HG02943 (cell line): Measurements from ENCODE around the gene AACS.
"Not testable (repeated sequence)": the region's sequence is repeated elsewhere in the genome, so short reads cannot be mapped to it uniquely, and the experiment has no call there.

Source experiments
- ATAC-seq: cut with Tn5 transposase; IDR thresholded peaks from one replicate; pipeline ENCODE4 v1.9.1; 2021; ENCODE audit warnings: mild to moderate bottlenecking, low read depth, moderate library complexity; ENCODE audit not compliant: unreplicated experiment

Gene AACS

DNA sequence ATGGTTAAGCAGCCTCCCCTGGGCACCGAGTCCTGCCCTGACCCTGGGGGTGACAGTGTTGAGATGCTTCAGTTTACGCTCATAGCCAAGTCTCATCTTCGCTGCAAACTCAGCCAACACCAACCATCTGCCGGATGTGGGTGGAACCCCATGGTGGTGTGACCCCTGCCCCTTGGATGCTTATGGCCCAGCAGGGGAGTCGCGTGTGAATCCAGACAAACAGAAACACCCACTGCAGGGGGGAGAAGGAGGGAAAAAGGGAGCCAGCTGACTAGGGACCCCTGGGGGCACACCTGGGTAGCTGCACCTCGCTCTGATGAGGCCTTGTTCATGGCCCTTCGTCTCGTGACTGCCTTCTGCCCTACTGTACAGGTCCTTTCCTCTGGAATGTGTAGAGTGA is 23.8 kb downstream of the AACS start:
- ATAC-seq: no peak

DNA sequence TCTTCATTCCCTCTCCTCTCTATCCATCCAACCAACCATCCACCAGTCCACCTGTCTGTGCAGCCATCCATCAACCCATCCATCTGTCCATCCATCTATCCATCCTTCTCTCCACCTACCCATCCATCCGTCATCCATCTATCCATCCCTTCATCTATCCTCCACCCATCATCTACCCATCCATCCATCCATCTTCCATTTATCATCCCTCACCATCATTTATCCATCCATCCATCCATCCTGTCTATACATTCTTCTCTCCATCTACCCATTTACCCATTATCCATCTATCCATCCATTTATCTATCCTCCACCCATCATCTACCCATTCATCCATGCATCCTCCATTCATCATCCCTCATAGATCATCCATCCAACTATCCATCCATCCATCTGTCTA is 24.4 kb downstream of the AACS start:
- ATAC-seq: no peak

DNA sequence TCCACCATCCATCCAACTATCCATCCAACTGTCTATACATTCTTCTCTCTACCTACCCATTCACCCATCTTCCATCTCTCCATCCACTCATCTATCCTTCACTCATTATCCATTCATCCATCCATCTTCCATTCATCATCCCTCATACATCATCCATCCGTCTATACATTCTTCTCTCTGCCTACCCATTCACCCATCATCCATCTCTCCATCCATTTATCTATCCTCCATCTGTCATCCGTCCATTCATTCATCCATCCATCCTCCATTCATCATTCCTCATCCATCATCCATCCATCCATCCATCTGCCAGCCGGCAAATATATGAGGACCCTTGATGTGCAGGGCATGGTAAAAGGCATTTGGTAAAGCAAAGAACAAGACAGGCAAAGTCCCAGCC is 25.2 kb downstream of the AACS start:
- no peak for ATAC-seq

DNA sequence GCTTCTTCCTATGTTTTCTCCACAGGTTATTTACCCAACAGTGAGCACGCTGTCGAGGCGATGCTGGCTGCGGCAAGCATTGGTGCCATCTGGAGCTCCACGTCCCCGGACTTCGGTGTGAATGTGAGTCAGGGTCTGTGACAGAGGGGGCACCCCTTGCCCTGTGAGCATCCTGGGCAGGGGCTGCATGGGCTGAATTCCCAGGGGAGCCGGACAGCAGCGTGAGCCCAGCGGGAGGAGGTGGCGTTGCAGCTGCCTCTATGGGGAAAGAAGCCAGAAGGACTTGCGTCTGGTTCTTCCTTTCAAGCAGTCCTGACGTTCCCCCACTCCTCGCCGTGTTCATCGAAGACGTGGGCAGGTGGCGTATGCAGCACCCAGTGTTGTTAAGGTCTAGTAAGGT is 26.2 kb downstream of the AACS start:
- ATAC-seq: no peak

DNA sequence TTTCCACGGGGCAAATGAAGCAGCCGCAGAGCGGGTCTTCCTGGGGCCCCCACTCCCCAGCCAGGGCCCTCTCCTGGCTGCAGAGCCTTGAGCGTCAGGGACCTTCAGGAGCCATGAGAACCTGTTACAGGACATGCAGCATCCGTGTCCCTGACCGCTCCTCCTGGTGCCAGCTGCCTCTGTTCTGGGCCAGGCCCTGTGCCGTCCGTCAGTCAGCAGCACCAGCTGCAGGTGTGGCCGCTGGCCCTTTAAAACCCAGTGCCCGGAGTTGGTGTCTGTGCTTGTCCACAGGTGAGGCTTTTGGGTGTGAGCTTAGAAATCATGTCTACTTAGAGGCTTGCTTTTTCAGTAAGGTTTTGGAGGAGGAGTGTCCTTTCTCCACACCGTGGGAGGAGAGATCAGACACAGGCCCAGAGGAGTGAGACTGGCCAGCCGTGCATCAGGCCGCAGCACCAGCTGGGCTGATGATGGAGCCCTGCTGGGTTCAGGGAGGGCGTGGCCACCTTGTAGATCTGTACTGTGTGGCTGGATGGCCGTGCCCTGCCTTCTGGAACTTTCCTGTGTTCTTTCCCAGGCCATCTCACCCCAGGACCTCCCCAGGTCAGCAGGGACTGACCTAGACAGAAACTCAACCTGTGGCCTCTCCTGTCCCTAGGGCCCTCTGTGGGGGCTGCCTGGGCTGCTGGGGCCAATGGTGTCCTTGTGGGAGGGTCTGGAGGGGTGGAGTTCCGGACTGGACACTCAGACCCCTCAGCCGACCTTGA is 27.1 kb downstream of the AACS start:
- ATAC-seq: no peak

DNA sequence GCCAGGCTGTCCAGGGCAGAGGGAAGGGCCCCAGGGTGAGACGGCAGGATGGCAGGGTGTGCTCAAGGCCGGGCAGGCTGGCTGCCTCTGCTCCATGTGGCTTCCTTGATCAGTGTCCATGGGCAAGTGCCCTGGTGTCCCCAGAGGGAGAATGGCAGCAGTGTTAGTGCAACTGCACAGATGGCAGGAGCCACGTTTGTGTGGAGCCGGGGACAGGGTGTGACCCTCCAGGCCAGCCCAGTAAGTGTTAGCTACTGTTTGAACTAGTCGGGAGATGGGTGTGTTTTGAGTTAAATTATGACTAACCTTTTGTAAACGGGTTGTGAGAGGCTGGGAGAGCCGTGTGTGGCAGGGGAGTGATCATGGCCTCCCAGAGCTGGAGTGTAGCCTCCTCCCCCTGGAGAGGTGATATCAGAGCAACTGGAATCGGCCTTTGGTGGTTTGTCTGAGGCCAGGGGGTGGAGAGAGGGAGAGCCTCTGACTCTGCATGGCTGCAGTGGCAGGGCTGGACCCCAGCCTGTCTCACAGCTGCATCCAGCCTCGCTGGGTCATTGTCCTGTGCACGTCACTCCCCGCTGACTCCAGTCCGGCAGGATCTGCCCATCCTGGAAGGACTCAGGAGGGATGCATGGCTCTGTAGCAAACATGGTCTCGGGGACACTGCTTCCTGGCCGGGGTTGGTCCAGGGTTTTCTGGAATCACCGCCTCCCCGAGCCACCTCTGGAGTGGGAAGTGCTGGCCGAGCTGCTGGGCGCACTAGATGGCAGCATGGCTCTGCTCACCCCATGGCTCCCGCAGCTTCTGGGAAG is 27.8 kb downstream of the AACS start:
- ATAC-seq: no peak

DNA sequence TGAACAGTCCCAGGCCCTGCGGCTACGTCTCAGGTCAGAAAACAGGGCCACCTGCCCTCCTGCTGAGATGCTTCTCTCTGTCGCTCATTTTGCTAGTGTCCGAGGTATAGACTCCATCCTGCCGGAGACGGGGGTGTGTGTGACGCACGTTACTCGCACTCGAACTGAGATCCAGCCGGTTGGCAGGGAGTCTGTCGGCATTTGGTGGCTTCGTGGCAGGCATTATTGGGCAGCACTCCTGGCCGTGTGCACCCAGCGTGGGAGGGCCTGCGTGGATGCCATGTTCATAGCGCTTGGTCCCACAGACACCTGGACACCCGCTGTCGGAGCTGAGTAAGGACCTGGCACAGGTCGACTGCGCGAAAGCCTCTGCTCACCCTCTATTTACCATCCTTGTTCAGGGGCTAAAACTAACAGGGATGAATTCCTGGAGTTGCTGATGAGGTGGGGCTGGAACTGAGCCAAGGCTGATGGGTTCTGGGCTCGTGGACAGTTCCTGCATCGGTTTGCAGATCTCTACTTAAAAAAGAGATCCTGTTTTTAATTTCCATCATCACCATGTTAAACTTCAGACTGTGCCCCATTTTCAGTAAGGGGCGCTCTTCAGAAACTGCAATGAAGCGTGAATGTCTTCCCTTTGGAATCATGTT is 28.6 kb downstream of the AACS start:
- no peak for ATAC-seq

DNA sequence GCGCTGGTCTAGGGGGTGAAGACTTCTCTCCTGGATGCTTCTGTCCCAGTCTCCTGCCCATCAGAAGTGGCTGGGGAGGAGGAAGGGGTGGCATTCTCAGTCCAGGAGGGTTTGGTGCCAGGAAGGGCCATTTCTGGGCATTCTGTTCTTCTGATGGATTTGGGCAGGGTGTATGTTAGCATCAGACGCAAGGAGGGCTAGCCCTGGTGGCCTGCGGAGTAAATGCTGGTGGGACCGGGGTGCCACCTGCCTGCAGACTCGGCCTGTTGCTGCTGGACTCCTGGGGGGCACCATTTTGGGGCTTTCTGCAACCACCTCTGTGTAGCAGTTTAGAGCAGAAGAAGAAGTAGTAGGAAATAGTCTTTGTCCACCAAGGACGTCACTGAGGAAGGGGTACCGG is 31.7 kb downstream of the AACS start:
- no peak for ATAC-seq

DNA sequence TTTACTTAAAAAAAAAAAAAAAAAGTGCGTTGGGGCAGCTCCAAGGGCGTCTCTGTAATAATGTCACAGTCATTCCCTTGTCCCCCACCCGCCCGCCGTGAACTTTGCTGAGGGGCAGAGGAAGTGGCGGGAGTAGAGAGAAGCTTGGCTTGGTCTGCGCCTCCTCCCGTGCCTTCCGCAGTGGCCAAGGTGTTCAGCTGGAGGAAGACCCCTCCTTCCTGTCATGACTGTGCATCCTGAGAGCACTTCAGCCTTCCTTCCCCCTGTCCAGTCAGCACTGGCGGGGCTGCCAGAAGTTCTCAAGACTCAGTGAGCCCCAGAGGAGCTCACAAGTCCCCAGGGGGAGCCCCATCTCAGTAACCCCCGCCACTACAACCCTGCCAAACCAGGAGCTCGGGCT is 32.2 kb downstream of the AACS start:
- ATAC-seq: no peak

DNA sequence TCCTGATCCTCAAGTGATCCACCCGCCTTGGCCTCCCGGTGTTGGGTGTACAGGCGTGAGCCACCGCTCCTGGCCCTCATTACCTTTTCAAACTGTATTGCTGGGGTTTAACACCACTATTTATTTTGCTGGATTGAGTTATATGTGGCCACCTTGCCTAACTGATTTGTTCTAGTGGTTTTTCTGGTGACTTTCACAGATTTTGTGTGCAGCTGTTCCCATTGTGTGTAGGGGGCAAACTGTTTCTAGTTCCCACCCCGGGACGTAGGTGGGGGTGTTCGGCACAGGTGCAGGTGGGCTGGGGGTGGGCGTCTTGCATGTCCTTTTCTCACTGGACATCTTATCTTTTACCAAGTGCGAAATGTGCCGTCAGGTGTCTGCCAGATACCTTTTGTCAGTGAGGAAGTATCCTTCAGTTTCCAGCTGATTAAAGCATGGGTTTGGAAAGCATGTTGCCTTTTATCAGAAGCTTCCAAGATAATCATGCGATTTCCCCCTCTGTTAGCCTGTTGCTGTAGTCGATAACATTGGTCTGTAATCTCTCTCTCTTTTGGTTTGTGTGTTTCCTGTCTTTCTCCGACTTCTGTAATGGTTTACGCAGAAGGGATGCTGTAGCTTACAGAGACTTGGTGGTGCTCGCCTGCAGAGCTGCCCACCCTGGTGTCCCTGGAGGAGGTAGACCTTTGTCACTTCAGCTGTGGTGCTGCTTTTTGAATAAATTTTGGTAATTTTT is 33.6 kb downstream of the AACS start:
- ATAC-seq: no peak

DNA sequence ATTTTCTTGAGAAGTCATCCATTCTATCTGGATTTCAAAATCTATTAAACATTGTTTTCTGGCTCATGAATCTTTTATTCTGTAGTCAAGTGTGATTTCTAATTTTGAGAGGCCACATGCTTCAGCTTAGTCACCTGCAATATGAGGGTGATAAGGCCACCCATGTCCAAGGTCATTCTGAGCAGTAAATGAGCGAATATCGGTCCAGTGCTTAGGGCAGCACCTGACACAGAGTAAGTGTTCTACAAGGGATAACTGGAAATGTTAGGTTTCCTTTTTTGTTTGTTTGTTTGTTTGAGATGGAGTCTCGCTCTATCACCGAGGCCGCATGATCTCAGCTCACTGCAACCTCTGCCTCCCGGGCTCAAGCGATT is 34.2 kb downstream of the AACS start:
- no peak for ATAC-seq

DNA sequence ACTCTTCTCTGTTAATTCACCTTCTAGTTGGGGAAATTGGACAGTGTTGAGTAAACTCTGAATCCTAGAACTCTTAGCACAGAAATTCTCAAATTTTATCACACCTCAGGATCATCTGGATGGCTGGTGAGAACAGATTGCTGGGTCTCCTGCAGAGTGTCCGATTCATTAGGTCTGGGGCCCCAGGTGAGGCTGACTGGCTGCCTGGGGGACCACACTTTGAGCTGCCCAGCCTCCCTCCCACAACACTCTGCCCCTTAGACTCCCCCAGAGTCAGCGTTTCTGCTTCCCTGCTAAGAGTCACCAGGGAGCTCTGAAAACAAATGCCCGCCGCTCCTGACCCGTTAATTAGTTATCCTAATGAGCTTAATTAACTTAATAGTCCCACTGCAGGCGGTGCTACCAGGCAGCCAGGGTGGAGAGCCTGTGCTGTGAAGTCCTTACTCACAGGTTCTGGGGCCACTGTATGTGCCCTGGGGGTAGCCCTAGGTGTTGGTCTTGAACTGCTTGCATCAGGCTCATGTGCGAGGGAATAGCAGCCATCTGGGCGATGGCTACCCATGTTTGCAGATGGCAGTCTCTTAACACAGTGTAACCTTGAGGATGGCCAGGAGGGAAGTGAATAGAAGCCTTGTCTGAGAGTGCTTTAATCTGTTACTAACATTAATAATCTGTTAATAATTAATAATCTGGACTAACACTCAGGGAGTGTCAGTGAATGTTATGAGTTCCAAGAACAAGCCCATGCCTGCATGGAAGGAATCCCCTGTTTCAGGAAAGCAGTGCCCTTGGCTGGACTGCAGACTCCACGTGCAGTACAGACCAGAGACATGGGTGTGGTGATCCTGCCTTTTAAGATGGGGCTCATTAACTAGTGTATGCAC is 35.6 kb downstream of the AACS start:
- ATAC-seq: no peak

DNA sequence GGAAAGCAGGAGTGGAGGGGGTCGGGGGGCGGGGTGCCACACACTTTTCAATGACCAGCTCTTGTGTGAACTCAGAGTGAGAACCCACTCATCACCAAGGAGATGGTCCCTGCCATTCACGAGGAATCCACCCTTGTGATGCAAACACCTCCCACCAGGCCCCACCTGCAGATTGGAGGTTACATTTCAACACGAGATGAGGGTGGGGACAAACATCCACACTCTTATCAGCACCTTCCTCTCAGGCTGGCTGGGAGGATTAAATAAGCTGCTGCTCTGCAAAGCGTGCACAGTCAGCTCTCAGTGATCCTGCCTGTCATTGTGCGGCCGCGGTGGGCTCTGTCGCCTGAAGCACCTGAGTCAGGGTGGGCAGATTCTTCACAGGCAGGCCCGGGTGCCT is 39.7 kb downstream of the AACS start:
- ATAC-seq: no peak

DNA sequence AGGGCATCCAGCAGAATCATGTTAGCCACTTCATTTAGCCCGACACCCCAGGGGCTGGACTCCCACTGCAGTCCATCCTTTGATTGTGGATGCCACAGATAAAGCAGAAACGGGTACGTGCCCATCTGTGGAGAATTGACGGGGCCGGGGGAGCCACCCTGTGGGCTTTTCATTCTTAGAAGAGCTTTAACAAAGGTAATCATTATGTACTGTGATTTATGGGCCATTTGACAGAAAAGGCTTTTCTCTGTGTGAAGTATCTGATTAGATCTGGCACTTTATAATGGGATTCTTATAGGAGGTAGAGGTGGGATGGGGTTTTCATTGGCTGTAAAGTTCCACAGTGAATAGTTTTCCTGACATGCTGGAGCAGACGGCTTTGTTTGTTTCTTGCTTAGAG is 40.4 kb downstream of the AACS start:
- ATAC-seq: no peak

DNA sequence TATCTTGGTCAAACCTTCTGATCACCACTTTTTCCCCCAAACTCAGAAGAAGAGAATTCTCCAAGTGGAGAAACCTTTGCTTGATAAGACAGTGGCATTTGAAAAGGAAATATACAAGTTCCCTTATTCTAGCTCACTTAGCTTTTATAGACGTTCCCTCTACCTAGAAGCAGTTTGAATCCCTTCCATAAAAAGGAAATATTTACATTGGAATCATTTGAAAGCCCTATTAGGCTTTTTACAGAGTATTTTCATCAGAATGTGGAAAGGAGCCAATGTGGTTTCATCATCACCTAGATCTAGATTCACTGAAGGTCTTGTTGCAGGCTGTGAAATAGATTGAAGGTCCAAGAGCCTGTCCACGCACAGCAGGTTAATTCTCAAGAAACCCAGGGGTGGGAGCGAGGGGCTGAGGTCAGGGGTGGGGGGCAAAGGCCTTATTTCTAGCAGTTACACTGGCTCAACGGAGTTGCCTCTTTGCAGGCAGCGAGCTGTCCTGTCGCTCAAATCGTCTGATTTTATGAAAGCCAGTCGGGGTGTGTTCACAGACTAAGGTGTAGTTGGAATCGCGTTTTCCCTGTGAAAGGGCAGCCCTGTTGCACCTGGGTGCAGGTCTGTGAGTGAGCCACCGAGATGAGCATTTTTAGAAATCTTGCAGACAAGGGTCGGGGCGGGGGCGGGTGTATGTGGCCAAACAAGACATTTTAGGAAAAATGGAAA is 45.6 kb downstream of the AACS start:
- no peak for ATAC-seq

DNA sequence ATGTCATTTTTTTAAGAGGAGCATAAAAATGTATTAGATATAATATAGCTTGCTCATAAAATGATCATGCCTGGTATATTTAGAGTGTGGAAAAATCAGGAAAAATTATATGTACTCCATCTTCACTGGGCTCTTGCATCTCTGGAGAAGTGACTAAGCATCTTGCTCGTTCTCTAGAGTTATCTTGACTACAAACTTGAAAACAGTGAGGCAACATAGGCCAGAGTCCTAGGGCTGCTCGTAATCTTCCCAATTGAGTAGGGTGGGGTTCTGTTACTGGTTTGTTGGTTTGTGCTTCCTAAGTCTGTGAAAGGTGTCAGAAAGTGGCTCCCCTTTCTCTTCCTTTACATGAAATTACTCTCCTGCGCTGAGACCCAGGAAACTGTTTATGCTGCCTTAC is 46.2 kb downstream of the AACS start:
- ATAC-seq: no peak

DNA sequence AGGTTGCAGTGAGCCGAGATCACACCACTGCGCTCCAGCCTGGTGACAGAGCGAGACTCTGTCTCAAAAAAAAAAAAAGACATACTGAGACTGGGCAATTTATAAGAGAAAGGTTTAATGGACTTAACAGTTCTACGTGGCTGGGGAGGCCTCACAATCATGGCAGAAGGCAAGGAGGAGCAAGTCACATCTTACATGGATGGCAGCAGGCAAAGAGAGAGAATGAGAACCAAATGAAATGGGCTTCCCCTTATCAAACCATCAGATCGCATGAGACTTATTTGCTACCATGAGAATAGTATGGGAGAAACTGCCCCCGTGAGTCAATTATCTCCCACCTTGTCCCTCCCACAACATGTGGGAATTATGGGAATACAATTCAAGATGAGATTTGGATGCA is 47.4 kb downstream of the AACS start:
- ATAC-seq: not testable (repeated sequence)

DNA sequence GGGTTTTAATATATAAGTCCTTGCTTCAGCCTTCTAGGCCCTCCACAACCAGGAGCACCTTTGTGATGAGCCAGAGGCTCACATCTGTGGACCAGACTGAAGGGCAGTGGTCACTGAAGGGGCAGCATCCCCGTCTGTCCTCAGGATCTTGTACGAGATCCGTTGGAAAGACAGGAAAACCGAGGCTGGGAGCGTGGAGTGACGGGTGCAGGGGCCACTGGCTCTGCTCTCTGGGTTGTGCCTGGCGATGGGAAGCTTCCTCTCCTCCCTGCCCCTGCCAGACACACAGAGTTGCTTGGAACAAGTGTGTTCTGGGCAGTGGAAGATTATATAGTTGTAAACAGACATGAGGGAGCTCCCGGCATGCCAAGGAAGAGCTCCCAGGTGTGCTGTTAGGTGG is 48.0 kb downstream of the AACS start:
- ATAC-seq: no peak

DNA sequence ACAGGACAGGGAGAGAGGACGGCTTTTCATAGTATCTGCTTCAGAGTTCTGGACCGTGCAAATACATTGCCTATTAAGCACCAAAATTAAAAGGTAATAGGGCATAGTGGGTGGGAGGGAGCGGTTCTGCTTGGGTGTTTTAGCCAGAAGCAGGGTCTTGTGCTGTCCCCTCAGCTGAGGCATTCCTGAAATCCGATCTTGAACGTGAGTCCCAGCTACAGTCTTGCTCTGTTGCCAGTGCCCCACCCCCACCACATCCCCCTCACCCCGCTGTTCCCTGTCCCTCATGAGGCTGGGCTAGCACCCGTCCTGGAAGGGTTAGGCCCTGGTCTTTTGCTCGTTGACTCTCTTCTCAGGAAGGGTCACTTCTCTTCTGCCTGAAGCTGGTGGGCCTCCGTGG is 48.6 kb downstream of the AACS start:
- ATAC-seq: no peak
